ENCODE results near the gene PPFIBP1.

DNA sequence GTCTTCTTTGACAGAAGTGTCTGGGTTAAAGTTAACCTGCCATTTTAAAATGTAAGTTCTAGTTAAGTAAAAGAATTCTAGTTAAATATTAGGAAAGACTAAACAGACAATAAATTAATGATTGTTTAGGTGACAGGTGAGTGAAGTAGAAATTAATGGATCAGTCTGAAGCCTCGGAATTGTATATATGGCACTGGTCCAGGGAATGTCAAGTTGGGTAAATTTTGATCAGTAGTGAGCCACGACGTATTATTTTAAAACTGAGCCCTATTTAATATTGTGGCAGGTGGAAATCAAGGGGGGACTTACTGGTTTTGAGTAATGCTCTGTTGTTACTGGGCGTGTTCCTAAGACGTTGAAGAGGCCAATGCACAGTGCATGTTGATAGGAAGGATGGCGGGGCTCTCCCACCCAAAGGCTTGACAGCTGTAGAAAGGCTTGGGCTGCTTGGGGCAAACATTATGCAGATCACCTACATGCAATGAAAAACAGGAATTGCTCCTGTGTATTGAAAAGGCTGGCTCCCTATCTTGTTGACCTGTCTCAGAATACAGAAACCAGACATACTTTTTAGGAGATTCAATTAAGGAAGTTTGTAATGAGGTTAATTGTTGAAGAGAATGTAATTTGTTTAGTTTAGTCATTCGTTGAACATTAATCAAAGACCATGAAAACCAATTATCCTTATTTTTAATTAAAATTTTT is 5.9 kb upstream of the PPFIBP1 start:
- no peak for TF ChIP-seq POLR2A (IDR thresholded peaks at IDR 0.05; ENCODE audit: extremely low read depth, insufficient read length)
- TF ChIP-seq, protein P1, sequence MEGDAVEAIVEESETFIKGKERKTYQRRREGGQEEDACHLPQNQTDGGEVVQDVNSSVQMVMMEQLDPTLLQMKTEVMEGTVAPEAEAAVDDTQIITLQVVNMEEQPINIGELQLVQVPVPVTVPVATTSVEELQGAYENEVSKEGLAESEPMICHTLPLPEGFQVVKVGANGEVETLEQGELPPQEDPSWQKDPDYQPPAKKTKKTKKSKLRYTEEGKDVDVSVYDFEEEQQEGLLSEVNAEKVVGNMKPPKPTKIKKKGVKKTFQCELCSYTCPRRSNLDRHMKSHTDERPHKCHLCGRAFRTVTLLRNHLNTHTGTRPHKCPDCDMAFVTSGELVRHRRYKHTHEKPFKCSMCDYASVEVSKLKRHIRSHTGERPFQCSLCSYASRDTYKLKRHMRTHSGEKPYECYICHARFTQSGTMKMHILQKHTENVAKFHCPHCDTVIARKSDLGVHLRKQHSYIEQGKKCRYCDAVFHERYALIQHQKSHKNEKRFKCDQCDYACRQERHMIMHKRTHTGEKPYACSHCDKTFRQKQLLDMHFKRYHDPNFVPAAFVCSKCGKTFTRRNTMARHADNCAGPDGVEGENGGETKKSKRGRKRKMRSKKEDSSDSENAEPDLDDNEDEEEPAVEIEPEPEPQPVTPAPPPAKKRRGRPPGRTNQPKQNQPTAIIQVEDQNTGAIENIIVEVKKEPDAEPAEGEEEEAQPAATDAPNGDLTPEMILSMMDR (IDR thresholded peaks at IDR 0.05; ENCODE audit: low read depth, low read length), result no peak
